Neural cell (in vitro differentiated cells): ENCODE data around the gene SEZ6. TPM values are rescaled to one million over a fixed set of nuclear protein-coding genes. Genes with fewer than 3 reads are reported as not detected.

ENCODE experiments used
- H2AFZ ChIP-seq: fragments of 200-600, 300-800 bp; sonication (generic), shearing (Covaris generic); 2 replicates; pipeline ENCODE4 v1.6.0; 2014; ENCODE audit warnings: low read depth, mild to moderate bottlenecking, antibody characterized with exemption, low read length, moderate library complexity
- H3F3A ChIP-seq: fragments of 200-600 bp; shearing (Covaris generic); 2 replicates; pipeline ENCODE4 v1.6.1; 2016; ENCODE audit warnings: mild to moderate bottlenecking, moderate library complexity, mixed read lengths, antibody characterized with exemption, low read length; ENCODE audit not compliant: insufficient read depth, poor library complexity, severe bottlenecking
- H3K27ac ChIP-seq: fragments of 200-600, 300-800 bp; sonication (generic), shearing (Covaris generic); 2 replicates; pipeline ENCODE4 v1.5.1; 2014; ENCODE audit warnings: mild to moderate bottlenecking, low read length, moderate library complexity
- H3K27me3 ChIP-seq: fragments of 300-800, 200-600 bp; sonication (generic), shearing (Covaris generic); 2 replicates; pipeline ENCODE4 v1.6.0; 2014; ENCODE audit warnings: mild to moderate bottlenecking, low read depth, low read length, moderate library complexity; ENCODE audit not compliant: insufficient read depth
- H3K36me3 ChIP-seq: fragments of 300-800, 200-600 bp; sonication (generic), shearing (Covaris generic); 2 replicates; pipeline ENCODE4 v1.5.1; 2014; ENCODE audit warnings: mild to moderate bottlenecking, antibody characterized with exemption, low read length, moderate library complexity; ENCODE audit not compliant: insufficient read depth
- H3K4me2 ChIP-seq: fragments of 300-800, 200-600 bp; sonication (generic), shearing (Covaris generic); 2 replicates; pipeline ENCODE4 v1.6.0; 2014; ENCODE audit warnings: mild to moderate bottlenecking, low read length
- H3K4me3 ChIP-seq: fragments of 300-800, 200-600 bp; sonication (generic), shearing (Covaris generic); 2 replicates; pipeline ENCODE4 v1.5.1; 2014; ENCODE audit warnings: mild to moderate bottlenecking, low read length, moderate library complexity
- H3K79me2 ChIP-seq: fragments of 200-600 bp; shearing (Covaris generic); replicated peaks from 2 replicates; pipeline ENCODE4 v1.6.0; 2014; ENCODE audit warnings: mild to moderate bottlenecking, low read length, moderate library complexity; ENCODE audit not compliant: insufficient read depth
- H3K9ac ChIP-seq: fragments of 300-800, 200-600 bp; sonication (generic), shearing (Covaris generic); 2 replicates; pipeline ENCODE4 v1.6.1; 2016; ENCODE audit warnings: mild to moderate bottlenecking, low read length, mixed read lengths
- H3K9me2 ChIP-seq: fragments of 200-600 bp; shearing (Covaris generic); 2 replicates; pipeline ENCODE4 v1.6.1; 2016; ENCODE audit warnings: mild to moderate bottlenecking, low read length, mixed read lengths; ENCODE audit not compliant: insufficient read depth
- H3K9me3 ChIP-seq: fragments of 200-600, 300-800 bp; sonication (generic), shearing (Covaris generic); 2 replicates; pipeline ENCODE4 v1.6.1; 2016; ENCODE audit warnings: mild to moderate bottlenecking, mixed run types, low read length, moderate library complexity, mixed read lengths
- H4K20me1 ChIP-seq: fragments of 200-600 bp; shearing (Covaris generic); 2 replicates; pipeline ENCODE4 v1.6.1; 2016; ENCODE audit warnings: mild to moderate bottlenecking, mixed run types; ENCODE audit not compliant: insufficient read depth
- EP300 ChIP-seq: fragments of 450-650 bp; conservative IDR thresholded peaks from 2 replicates; pipeline ENCODE4 v1.6.1; 2014; ENCODE audit warnings: antibody characterized with exemption, mild to moderate bottlenecking, moderate library complexity; ENCODE audit not compliant: poor library complexity, severe bottlenecking
- EZH2 ChIP-seq: fragments of 200-600, 300-800 bp; shearing (Covaris generic), sonication (generic); IDR thresholded peaks from 2 replicates; pipeline ENCODE4 v1.6.1; 2014; ENCODE audit warnings: antibody characterized with exemption, low read length, borderline replicate concordance, mild to moderate bottlenecking; ENCODE audit not compliant: insufficient read depth, poor library complexity, severe bottlenecking
- MXI1 ChIP-seq: fragments of 450-650 bp; conservative IDR thresholded peaks from 2 replicates; pipeline ENCODE4 v1.6.1; 2014; ENCODE audit warnings: antibody characterized with exemption, mild to moderate bottlenecking; ENCODE audit not compliant: poor library complexity, severe bottlenecking
- POLR2AphosphoS5 ChIP-seq: IDR thresholded peaks from 2 replicates; pipeline ENCODE4 v1.6.1; 2012
- RAD21 ChIP-seq: fragments of 450-650 bp; conservative IDR thresholded peaks from 2 replicates; pipeline ENCODE4 v1.6.1; 2014; ENCODE audit warnings: antibody characterized with exemption, mild to moderate bottlenecking, moderate library complexity
- SMC3 ChIP-seq: fragments of 450-650 bp; conservative IDR thresholded peaks from 2 replicates; pipeline ENCODE4 v1.6.1; 2014; ENCODE audit warnings: antibody characterized with exemption, mild to moderate bottlenecking, moderate library complexity; ENCODE audit not compliant: poor library complexity
- TAF1 ChIP-seq: IDR thresholded peaks from 2 replicates; pipeline ENCODE4 v1.6.1; 2012; ENCODE audit warnings: low read depth
- polyA plus RNA-seq: library from polyadenylated mRNA; depleted of rRNA; stranded (reverse); fragments of >200 nt; gene quantifications from 2 replicates; pipeline ENCODE4 v1.2.3, GENCODE V29; 2014
- TF ChIP-seq, protein P1 (sequence below): IDR thresholded peaks from 2 replicates; pipeline ENCODE4 v1.6.1; 2012; ENCODE audit warnings: borderline replicate concordance
- TF ChIP-seq, protein P2 (sequence below): fragments of 450-650 bp; IDR thresholded peaks from 2 replicates; pipeline ENCODE4 v1.5.1; 2014; ENCODE audit warnings: antibody characterized with exemption, mild to moderate bottlenecking, moderate library complexity; ENCODE audit not compliant: poor library complexity, severe bottlenecking

The SEZ6 gene
- polyA plus RNA-seq, 1 donor from 2014 or later, result 15.1 TPM

DNA sequence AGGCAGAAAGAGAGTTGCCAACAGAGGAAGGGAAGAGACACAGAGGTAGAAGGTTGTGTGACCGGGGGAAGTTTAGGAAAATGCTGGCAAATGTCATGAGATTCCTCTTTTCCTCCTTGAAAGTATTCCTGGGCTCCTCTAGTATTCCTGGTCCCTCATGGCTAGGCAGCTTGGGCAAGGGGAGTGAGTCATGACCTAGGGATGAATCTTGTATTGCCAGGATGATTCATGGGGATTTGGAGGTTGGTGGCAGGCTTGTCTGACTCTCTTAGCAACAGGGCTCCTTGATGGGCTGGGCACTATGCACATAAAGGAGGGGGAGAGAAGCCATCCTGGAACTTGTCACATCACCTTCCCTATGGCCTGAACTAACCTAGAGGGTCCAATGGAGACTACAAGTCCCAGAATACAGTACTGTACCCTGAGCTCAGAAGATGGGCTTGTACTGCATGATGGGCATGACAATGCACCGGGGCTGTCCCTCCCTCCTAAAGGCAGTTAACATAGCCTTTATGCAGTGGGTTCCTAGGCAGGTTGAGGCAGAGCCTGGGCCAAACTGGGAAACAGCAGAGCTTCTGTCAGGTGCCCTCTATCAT, 2.1 kb upstream of the SEZ6 start:
- H3K9me2 ChIP-seq, result no peaks in the 10 kb centered on the region
- no peaks in the 10 kb centered on the region for H4K20me1 ChIP-seq
- TF ChIP-seq RAD21 (no peak), EP300 (no peak), EZH2 (no peak)
- H3K4me3 ChIP-seq, result no peak overlapping the region
- no peak overlapping the region for H3K4me2 ChIP-seq
- peaks cover 21% of the 10 kb centered on the region for H3K27me3 ChIP-seq
- no peak overlapping the region for H3K27ac ChIP-seq
- no peaks in the 10 kb centered on the region for H3F3A ChIP-seq
- H3K36me3 ChIP-seq, result no peaks in the 10 kb centered on the region
- no peaks in the 10 kb centered on the region for H3K79me2 ChIP-seq
- no peak overlapping the region for H3K9ac ChIP-seq
- no peaks in the 10 kb centered on the region for H3K9me3 ChIP-seq
- no peak overlapping the region for H2AFZ ChIP-seq

DNA sequence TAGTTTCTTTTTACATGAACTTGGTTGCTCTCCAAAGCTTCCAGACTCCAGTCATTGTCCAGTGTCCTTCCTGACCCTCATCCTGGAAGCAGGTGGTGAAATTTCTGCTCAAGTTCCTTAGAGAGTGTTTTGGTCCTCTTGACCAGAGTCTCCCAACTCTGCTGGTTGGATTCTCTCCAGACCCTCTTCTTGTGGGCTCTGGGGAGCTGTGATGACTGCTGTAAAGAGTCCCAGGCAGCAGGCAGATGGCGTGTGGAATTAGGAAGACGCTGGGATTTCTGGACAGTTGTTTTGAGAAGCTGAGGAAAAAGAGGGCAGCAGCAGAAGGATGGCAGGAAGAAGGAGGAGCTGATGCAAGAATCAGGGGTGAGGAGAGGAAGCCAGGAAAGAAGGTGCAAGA, 1.6 kb upstream of the SEZ6 start:
- Histone ChIP-seq H3K4me3 (no peak overlapping the region), H3F3A (no peaks in the 10 kb centered on the region), H3K9me3 (no peaks in the 10 kb centered on the region), H3K36me3 (no peaks in the 10 kb centered on the region), H3K27ac (no peak overlapping the region), H4K20me1 (no peaks in the 10 kb centered on the region), H3K9me2 (no peaks in the 10 kb centered on the region), H3K27me3 (peaks cover 21% of the 10 kb centered on the region), H3K9ac (no peak overlapping the region), H2AFZ (no peak overlapping the region), H3K79me2 (no peaks in the 10 kb centered on the region), H3K4me2 (no peak overlapping the region)
- TF ChIP-seq, protein P1, sequence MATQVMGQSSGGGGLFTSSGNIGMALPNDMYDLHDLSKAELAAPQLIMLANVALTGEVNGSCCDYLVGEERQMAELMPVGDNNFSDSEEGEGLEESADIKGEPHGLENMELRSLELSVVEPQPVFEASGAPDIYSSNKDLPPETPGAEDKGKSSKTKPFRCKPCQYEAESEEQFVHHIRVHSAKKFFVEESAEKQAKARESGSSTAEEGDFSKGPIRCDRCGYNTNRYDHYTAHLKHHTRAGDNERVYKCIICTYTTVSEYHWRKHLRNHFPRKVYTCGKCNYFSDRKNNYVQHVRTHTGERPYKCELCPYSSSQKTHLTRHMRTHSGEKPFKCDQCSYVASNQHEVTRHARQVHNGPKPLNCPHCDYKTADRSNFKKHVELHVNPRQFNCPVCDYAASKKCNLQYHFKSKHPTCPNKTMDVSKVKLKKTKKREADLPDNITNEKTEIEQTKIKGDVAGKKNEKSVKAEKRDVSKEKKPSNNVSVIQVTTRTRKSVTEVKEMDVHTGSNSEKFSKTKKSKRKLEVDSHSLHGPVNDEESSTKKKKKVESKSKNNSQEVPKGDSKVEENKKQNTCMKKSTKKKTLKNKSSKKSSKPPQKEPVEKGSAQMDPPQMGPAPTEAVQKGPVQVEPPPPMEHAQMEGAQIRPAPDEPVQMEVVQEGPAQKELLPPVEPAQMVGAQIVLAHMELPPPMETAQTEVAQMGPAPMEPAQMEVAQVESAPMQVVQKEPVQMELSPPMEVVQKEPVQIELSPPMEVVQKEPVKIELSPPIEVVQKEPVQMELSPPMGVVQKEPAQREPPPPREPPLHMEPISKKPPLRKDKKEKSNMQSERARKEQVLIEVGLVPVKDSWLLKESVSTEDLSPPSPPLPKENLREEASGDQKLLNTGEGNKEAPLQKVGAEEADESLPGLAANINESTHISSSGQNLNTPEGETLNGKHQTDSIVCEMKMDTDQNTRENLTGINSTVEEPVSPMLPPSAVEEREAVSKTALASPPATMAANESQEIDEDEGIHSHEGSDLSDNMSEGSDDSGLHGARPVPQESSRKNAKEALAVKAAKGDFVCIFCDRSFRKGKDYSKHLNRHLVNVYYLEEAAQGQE, result no peak
- TF ChIP-seq SMC3, result no peak
- TF ChIP-seq EZH2, result no peak
- TF ChIP-seq POLR2AphosphoS5, result no peak
- no peak for TF ChIP-seq EP300
- TF ChIP-seq, protein P2, sequence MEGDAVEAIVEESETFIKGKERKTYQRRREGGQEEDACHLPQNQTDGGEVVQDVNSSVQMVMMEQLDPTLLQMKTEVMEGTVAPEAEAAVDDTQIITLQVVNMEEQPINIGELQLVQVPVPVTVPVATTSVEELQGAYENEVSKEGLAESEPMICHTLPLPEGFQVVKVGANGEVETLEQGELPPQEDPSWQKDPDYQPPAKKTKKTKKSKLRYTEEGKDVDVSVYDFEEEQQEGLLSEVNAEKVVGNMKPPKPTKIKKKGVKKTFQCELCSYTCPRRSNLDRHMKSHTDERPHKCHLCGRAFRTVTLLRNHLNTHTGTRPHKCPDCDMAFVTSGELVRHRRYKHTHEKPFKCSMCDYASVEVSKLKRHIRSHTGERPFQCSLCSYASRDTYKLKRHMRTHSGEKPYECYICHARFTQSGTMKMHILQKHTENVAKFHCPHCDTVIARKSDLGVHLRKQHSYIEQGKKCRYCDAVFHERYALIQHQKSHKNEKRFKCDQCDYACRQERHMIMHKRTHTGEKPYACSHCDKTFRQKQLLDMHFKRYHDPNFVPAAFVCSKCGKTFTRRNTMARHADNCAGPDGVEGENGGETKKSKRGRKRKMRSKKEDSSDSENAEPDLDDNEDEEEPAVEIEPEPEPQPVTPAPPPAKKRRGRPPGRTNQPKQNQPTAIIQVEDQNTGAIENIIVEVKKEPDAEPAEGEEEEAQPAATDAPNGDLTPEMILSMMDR, result no peak
- TF ChIP-seq RAD21, result no peak
- no peak for TF ChIP-seq MXI1
- TF ChIP-seq TAF1, result no peak
